Astrocyte (in vitro differentiated cells and primary cell): Measurements from ENCODE around the gene TMEM59. TPM values are rescaled to one million over a fixed set of nuclear protein-coding genes. Genes with fewer than 3 reads are reported as not detected.

Experiments
- DNase-seq: peaks from one replicate; pipeline ENCODE4 v3.0.0-alpha.2; 2010; ENCODE audit warnings: low read depth
- FAIRE-seq: peaks from 2 replicates; lab custom pipeline; 2011; peaks lifted over from hg19 to GRCh38; lab: Jason Lieb, UNC
- H2AFZ ChIP-seq: 2 replicates; pipeline ENCODE4 v1.6.0; 2012; ENCODE audit warnings: low read depth, low read length, inconsistent platforms
- H3K27ac ChIP-seq: 2 replicates; pipeline ENCODE4 v1.5.1; 2011; ENCODE audit warnings: low read depth, low read length, inconsistent platforms
- H3K27me3 ChIP-seq: 2 replicates; pipeline ENCODE4 v1.6.0; 2011; ENCODE audit warnings: low read length, inconsistent platforms; ENCODE audit not compliant: insufficient read depth
- H3K36me3 ChIP-seq: 2 replicates; pipeline ENCODE4 v1.5.1; 2011; ENCODE audit warnings: low read length, inconsistent platforms; ENCODE audit not compliant: insufficient read depth
- H3K4me1 ChIP-seq: 2 replicates; pipeline ENCODE4 v1.5.1; 2011; ENCODE audit warnings: low read length, inconsistent platforms; ENCODE audit not compliant: insufficient read depth
- H3K4me2 ChIP-seq: 2 replicates; pipeline ENCODE4 v1.6.0; 2012; ENCODE audit warnings: low read length, inconsistent platforms
- H3K4me3 ChIP-seq: 2 replicates; pipeline ENCODE4 v1.5.1; 2011; ENCODE audit warnings: low read depth, mild to moderate bottlenecking, low read length, inconsistent platforms; ENCODE audit not compliant: insufficient read depth
- H3K79me2 ChIP-seq: 2 replicates; pipeline ENCODE4 v1.6.0; 2012; ENCODE audit warnings: mild to moderate bottlenecking, low read length, inconsistent platforms; ENCODE audit not compliant: insufficient read depth
- H3K9ac ChIP-seq: 2 replicates; pipeline ENCODE4 v1.6.0; 2012; ENCODE audit warnings: mild to moderate bottlenecking, low read length, inconsistent platforms
- H3K9me3 ChIP-seq: 2 replicates; pipeline ENCODE4 v1.5.1; 2012; ENCODE audit warnings: low read depth, mild to moderate bottlenecking, low read length, inconsistent platforms; ENCODE audit not compliant: insufficient read depth
- H4K20me1 ChIP-seq: 2 replicates; pipeline ENCODE4 v1.6.0; 2012; ENCODE audit warnings: low read length, inconsistent platforms; ENCODE audit not compliant: insufficient read depth
- H3K27ac Mint-ChIP-seq: one replicate; pipeline ENCODE4 v1.8.0; 2021; ENCODE audit warnings: mild to moderate bottlenecking, mixed read lengths; ENCODE audit not compliant: unreplicated experiment
- H3K27me3 Mint-ChIP-seq: one replicate; pipeline ENCODE4 v1.8.0; 2021; ENCODE audit warnings: low read depth, mixed read lengths; ENCODE audit not compliant: unreplicated experiment
- H3K36me3 Mint-ChIP-seq: one replicate; pipeline ENCODE4 v1.8.0; 2021; ENCODE audit warnings: low read depth, mixed read lengths; ENCODE audit not compliant: unreplicated experiment
- H3K4me1 Mint-ChIP-seq: one replicate; pipeline ENCODE4 v1.8.0; 2021; ENCODE audit warnings: low read depth, mixed read lengths; ENCODE audit not compliant: unreplicated experiment
- H3K4me3 Mint-ChIP-seq: one replicate; pipeline ENCODE4 v1.8.0; 2021; ENCODE audit warnings: mild to moderate bottlenecking, moderate library complexity, mixed read lengths; ENCODE audit not compliant: unreplicated experiment
- H3K9me3 Mint-ChIP-seq: one replicate; pipeline ENCODE4 v1.8.0; 2021; ENCODE audit warnings: mild to moderate bottlenecking, mixed read lengths; ENCODE audit not compliant: unreplicated experiment
- EZH2 ChIP-seq: IDR thresholded peaks from 2 replicates; pipeline ENCODE4 v1.6.1; 2012; ENCODE audit warnings: mild to moderate bottlenecking, low read length, inconsistent platforms; ENCODE audit not compliant: insufficient read depth
- total RNA-seq: library from RNA; stranded (reverse); gene quantifications from 2 replicates; pipeline ENCODE4 v1.2.1, GENCODE V29; 2021
- TF ChIP-seq, protein P1 (sequence below): IDR thresholded peaks from 2 replicates; pipeline ENCODE4 v1.5.1; 2011; ENCODE audit warnings: low read depth, mild to moderate bottlenecking, inconsistent platforms, low read length, moderate library complexity; ENCODE audit not compliant: insufficient read depth

TMEM59 gene
- total RNA-seq, 1 donor from 2014 or later = 315 TPM

DNA sequence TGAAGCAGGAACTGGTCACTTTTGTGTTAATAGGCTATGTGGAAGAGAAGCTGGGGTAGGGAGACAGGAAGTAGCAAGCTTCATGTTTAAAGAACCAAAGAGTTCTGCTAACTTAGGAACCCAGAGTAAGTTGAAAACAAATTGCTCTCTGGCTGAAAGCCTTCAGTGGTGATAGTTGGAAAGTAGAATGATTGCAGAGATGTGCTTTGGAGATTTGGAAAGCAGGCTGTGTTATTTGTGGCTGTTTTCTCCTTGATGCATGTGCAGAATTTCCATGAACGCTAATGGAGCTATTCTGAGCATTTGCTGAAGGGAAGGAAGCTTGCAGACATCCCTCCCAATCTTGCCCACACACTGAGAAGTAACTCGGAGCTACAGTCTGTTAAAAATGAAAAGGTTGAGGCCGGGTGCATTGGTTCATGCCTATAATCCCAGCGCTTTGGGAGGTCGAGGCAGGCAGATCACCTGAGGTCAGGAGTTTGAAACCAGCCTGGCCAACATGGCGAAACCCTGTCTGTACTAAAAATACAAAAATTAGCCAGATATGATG, 46.1 kb upstream of the TMEM59 start:
- H2AFZ ChIP-seq = no peak overlapping the region

DNA sequence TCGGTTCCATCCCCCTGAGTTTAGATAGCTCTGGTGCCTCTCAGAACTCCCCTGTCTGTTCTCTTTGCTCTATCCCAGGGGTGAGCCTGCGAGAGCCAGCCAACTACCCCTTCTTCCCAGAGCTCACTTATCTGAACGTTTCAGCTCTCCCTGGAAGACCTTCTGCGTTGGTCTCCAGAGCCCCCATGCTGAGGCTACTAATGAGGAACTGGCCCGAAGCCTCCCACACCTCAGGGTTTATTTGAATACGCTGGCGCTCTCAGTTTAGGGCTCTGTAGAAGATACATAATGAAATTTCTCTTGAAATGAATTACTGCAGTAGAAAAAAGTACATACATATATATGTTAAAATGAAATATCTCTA, 43.9 kb upstream of the TMEM59 start:
- H3K36me3 Mint-ChIP-seq = peaks cover 12% of the 10 kb centered on the region
- Histone ChIP-seq H3K27ac (no peak overlapping the region), H4K20me1 (no peaks in the 10 kb centered on the region), H3K4me2 (no peak overlapping the region), H3K4me1 (no peaks in the 10 kb centered on the region), H3K9ac (no peak overlapping the region), H2AFZ (no peak overlapping the region), H3K27me3 (no peaks in the 10 kb centered on the region), H3K79me2 (no peaks in the 10 kb centered on the region), H3K9me3 (no peaks in the 10 kb centered on the region), H3K4me3 (no peak overlapping the region), H3K36me3 (no peaks in the 10 kb centered on the region)
- DNase-seq (no peak), FAIRE-seq (no peak)
- H3K27ac Mint-ChIP-seq = no peak overlapping the region
- no peak for TF ChIP-seq EZH2
- TF ChIP-seq, protein P1, sequence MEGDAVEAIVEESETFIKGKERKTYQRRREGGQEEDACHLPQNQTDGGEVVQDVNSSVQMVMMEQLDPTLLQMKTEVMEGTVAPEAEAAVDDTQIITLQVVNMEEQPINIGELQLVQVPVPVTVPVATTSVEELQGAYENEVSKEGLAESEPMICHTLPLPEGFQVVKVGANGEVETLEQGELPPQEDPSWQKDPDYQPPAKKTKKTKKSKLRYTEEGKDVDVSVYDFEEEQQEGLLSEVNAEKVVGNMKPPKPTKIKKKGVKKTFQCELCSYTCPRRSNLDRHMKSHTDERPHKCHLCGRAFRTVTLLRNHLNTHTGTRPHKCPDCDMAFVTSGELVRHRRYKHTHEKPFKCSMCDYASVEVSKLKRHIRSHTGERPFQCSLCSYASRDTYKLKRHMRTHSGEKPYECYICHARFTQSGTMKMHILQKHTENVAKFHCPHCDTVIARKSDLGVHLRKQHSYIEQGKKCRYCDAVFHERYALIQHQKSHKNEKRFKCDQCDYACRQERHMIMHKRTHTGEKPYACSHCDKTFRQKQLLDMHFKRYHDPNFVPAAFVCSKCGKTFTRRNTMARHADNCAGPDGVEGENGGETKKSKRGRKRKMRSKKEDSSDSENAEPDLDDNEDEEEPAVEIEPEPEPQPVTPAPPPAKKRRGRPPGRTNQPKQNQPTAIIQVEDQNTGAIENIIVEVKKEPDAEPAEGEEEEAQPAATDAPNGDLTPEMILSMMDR = no peak
- H3K9me3 Mint-ChIP-seq = no peaks in the 10 kb centered on the region
- no peaks in the 10 kb centered on the region for H3K27me3 Mint-ChIP-seq
- no peaks in the 10 kb centered on the region for H3K4me1 Mint-ChIP-seq
- H3K4me3 Mint-ChIP-seq = no peak overlapping the region

More for the DNA sequence above, 46.1 kb upstream of the TMEM59 start:
- Histone ChIP-seq H3K4me2 (no peak overlapping the region), H3K36me3 (no peaks in the 10 kb centered on the region), H3K27ac (no peak overlapping the region), H3K27me3 (no peaks in the 10 kb centered on the region), H3K4me1 (no peaks in the 10 kb centered on the region), H3K9ac (no peak overlapping the region), H3K4me3 (no peak overlapping the region), H3K9me3 (no peaks in the 10 kb centered on the region), H4K20me1 (no peaks in the 10 kb centered on the region), H3K79me2 (no peaks in the 10 kb centered on the region)
- Mint-ChIP-seq H3K27me3 (no peaks in the 10 kb centered on the region), H3K4me1 (no peaks in the 10 kb centered on the region), H3K36me3 (peaks cover 15% of the 10 kb centered on the region), H3K9me3 (no peaks in the 10 kb centered on the region), H3K4me3 (no peak overlapping the region), H3K27ac (no peak overlapping the region)
- DNase-seq = no peak
- TF ChIP-seq, protein P1 = no peak
- TF ChIP-seq EZH2 = no peak
- FAIRE-seq = no peak

DNA sequence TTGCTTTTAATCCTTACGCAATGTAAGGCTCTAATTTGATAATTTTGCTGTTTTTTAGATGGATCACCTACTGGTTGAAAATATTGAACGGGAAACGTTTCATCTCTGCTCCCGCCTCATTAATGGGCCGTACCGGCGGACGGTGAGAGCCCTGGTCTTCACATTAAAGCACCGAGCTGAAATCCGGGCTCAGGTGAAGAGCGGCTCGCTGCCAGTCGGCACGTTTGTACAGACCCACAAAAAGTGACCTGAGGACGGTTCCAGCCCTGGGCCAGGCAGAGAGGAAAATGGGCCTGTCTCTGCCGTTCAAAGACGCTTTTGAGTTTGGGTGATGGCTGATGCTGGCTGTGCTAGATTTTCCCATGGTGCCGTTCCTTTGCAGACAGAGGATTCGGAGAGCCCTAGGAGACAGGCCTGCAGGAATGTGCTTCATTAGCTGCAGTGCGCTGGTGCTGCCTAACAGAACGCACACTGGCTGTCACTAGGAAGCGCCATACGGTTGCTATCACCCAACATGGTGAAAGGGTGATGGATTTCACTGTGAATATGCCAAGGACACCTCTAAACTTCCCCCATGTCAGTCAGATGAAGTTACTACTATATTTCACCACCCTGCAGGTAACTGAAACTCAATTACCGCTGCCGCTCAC, 43.3 kb upstream of the TMEM59 start:
- no peaks in the 10 kb centered on the region for H3K79me2 ChIP-seq
- no peaks in the 10 kb centered on the region for H3K4me1 Mint-ChIP-seq
- no peak overlapping the region for H2AFZ ChIP-seq
- H3K9ac ChIP-seq = no peak overlapping the region
- DNase-seq (no peak), FAIRE-seq (no peak)
- H3K4me2 ChIP-seq = no peak overlapping the region
- no peak overlapping the region for H3K27ac Mint-ChIP-seq
- no peak overlapping the region for H3K27ac ChIP-seq
- H3K36me3 Mint-ChIP-seq = peaks cover 10% of the 10 kb centered on the region
- H3K4me3 ChIP-seq = no peak overlapping the region
- no peaks in the 10 kb centered on the region for H3K4me1 ChIP-seq
- no peaks in the 10 kb centered on the region for H3K27me3 Mint-ChIP-seq
- H3K4me3 Mint-ChIP-seq = no peak overlapping the region
- H3K36me3 ChIP-seq = no peaks in the 10 kb centered on the region
- TF ChIP-seq, protein P1 = no peak
- TF ChIP-seq EZH2 = no peak
- H4K20me1 ChIP-seq = no peaks in the 10 kb centered on the region
- H3K27me3 ChIP-seq = no peaks in the 10 kb centered on the region
- no peaks in the 10 kb centered on the region for H3K9me3 Mint-ChIP-seq
- H3K9me3 ChIP-seq = no peaks in the 10 kb centered on the region
